ENCODE results near the gene SH3D21.

GRCh38 chr1:36366091-36366661, 60.0 kb downstream of the SH3D21 start:
- TF ChIP-seq, protein P1, sequence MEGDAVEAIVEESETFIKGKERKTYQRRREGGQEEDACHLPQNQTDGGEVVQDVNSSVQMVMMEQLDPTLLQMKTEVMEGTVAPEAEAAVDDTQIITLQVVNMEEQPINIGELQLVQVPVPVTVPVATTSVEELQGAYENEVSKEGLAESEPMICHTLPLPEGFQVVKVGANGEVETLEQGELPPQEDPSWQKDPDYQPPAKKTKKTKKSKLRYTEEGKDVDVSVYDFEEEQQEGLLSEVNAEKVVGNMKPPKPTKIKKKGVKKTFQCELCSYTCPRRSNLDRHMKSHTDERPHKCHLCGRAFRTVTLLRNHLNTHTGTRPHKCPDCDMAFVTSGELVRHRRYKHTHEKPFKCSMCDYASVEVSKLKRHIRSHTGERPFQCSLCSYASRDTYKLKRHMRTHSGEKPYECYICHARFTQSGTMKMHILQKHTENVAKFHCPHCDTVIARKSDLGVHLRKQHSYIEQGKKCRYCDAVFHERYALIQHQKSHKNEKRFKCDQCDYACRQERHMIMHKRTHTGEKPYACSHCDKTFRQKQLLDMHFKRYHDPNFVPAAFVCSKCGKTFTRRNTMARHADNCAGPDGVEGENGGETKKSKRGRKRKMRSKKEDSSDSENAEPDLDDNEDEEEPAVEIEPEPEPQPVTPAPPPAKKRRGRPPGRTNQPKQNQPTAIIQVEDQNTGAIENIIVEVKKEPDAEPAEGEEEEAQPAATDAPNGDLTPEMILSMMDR (IDR thresholded peaks at IDR 0.05 in 4 of 5, conservative IDR thresholded peaks at IDR 0.05 in 1 of 5): no peak
- TF ChIP-seq POLR2A (IDR thresholded peaks at IDR 0.05): no peak
